Lower leg skin (tissue), 3 donors: ENCODE measurements around the gene ABAT.

ENCODE experiments used
- POLR2A ChIP-seq, 2 donors: fragments of 450-650 bp; IDR thresholded peaks; one replicate each; pipeline ENCODE4 v1.6.1; 2016 to 2017; ENCODE audit warnings: antibody characterized with exemption in 2 of 2, mild to moderate bottlenecking in 1 of 2, moderate library complexity in 1 of 2
- TF ChIP-seq, protein P1 (sequence below), 3 donors: fragments of 450-650 bp; IDR thresholded peaks; one replicate each; pipeline ENCODE4 v1.5.1; 2016; ENCODE audit warnings: antibody characterized with exemption in 3 of 3, mild to moderate bottlenecking in 3 of 3, moderate library complexity in 2 of 3

DNA sequence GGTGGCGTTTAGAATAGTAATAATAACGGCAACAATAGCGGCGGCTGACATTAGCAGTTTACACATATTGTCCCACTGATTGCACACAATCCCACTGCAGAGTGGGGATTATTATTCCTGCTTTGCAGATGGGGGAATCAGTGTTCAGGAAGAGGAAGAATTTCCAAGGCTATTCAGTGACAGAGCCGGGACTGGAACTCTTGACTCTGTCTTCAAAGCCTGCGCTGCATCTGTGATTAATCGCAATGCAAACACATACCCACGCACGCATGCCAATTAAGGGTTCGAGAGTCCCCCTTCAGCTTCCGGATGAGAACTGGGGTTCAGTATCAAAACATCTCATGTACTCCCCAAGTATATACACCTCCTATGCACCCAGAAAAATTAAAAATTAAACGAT is 93.9 kb downstream of the ABAT start:
- TF ChIP-seq POLR2A (IDR thresholded peaks at IDR 0.05): no peak
- TF ChIP-seq, protein P1, sequence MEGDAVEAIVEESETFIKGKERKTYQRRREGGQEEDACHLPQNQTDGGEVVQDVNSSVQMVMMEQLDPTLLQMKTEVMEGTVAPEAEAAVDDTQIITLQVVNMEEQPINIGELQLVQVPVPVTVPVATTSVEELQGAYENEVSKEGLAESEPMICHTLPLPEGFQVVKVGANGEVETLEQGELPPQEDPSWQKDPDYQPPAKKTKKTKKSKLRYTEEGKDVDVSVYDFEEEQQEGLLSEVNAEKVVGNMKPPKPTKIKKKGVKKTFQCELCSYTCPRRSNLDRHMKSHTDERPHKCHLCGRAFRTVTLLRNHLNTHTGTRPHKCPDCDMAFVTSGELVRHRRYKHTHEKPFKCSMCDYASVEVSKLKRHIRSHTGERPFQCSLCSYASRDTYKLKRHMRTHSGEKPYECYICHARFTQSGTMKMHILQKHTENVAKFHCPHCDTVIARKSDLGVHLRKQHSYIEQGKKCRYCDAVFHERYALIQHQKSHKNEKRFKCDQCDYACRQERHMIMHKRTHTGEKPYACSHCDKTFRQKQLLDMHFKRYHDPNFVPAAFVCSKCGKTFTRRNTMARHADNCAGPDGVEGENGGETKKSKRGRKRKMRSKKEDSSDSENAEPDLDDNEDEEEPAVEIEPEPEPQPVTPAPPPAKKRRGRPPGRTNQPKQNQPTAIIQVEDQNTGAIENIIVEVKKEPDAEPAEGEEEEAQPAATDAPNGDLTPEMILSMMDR (IDR thresholded peaks at IDR 0.05): no peak
